Measurements from ENCODE around the gene FAT2.

Gene FAT2

GRCh38 chr5:151620461-151620840 is 29.3 kb upstream of the FAT2 start:
- Mint-ChIP-seq H3K9me3 (ENCODE audit: low read depth) (no peaks in the 10 kb centered on the region), H3K27ac (no peak overlapping the region), H3K4me3 (no peak overlapping the region), H3K27me3 (peaks cover 4% of the 10 kb centered on the region), H3K4me1 (ENCODE audit: low read depth) (peaks cover 6% of the 10 kb centered on the region), H3K36me3 (no peaks in the 10 kb centered on the region)

- peaks cover 4% of the 10 kb centered on the region for H3K27me3 Mint-ChIP-seq
- peaks cover 10% of the 10 kb centered on the region for H3K4me1 Mint-ChIP-seq (ENCODE audit: low read depth)
- H3K36me3 Mint-ChIP-seq: no peaks in the 10 kb centered on the region
- H3K27ac Mint-ChIP-seq: no peak overlapping the region
- H3K4me3 Mint-ChIP-seq: no peak overlapping the region
- H3K9me3 Mint-ChIP-seq (ENCODE audit: low read depth): no peaks in the 10 kb centered on the region
Measured at GRCh38 chr5:151619812-151620460, 28.8 kb upstream of the FAT2 start.

- H3K36me3 Mint-ChIP-seq: no peaks in the 10 kb centered on the region
- no peak overlapping the region for H3K4me3 Mint-ChIP-seq
- H3K27ac Mint-ChIP-seq: no peak overlapping the region
- H3K9me3 Mint-ChIP-seq (ENCODE audit: low read depth): no peaks in the 10 kb centered on the region
- peaks cover 2% of the 10 kb centered on the region for H3K27me3 Mint-ChIP-seq
- peaks cover 19% of the 10 kb centered on the region for H3K4me1 Mint-ChIP-seq (ENCODE audit: low read depth)
Measured at GRCh38 chr5:151618907-151619306, 27.8 kb upstream of the FAT2 start.

- Mint-ChIP-seq H3K27ac (no peak overlapping the region), H3K36me3 (no peaks in the 10 kb centered on the region), H3K4me1 (ENCODE audit: low read depth) (peaks cover 27% of the 10 kb centered on the region), H3K4me3 (no peak overlapping the region), H3K9me3 (ENCODE audit: low read depth) (no peaks in the 10 kb centered on the region), H3K27me3 (peaks cover 2% of the 10 kb centered on the region)
Measured at GRCh38 chr5:151617841-151618710, 26.9 kb upstream of the FAT2 start.

- Mint-ChIP-seq H3K36me3 (no peaks in the 10 kb centered on the region), H3K4me3 (no peak overlapping the region), H3K4me1 (ENCODE audit: low read depth) (peaks cover 31% of the 10 kb centered on the region), H3K27ac (no peak overlapping the region), H3K27me3 (peaks cover 2% of the 10 kb centered on the region), H3K9me3 (ENCODE audit: low read depth) (no peaks in the 10 kb centered on the region)
Measured at GRCh38 chr5:151617383-151617840, 26.3 kb upstream of the FAT2 start.

GRCh38 chr5:151615431-151615830 is 24.3 kb upstream of the FAT2 start:
- Mint-ChIP-seq H3K36me3 (no peaks in the 10 kb centered on the region), H3K9me3 (ENCODE audit: low read depth) (no peaks in the 10 kb centered on the region), H3K27me3 (no peaks in the 10 kb centered on the region), H3K4me3 (no peak overlapping the region), H3K4me1 (ENCODE audit: low read depth) (peaks cover 39% of the 10 kb centered on the region), H3K27ac (no peak overlapping the region)

- peaks cover 39% of the 10 kb centered on the region for H3K4me1 Mint-ChIP-seq (ENCODE audit: low read depth)
- H3K27ac Mint-ChIP-seq: no peak overlapping the region
- H3K27me3 Mint-ChIP-seq: no peaks in the 10 kb centered on the region
Measured at GRCh38 chr5:151614565-151614964, 23.4 kb upstream of the FAT2 start.

GRCh38 chr5:151612689-151613427 is 21.7 kb upstream of the FAT2 start:
- H3K4me1 Mint-ChIP-seq (ENCODE audit: low read depth): peaks cover 39% of the 10 kb centered on the region
- H3K4me3 Mint-ChIP-seq: peak overlapping the region; percentile 14
- H3K27me3 Mint-ChIP-seq: no peaks in the 10 kb centered on the region
- H3K9me3 Mint-ChIP-seq (ENCODE audit: low read depth): no peaks in the 10 kb centered on the region
- no peaks in the 10 kb centered on the region for H3K36me3 Mint-ChIP-seq
- H3K27ac Mint-ChIP-seq: peak overlapping the region; percentile 71

More at GRCh38 chr5:151614565-151614964, 23.4 kb upstream of the FAT2 start:
- no peak overlapping the region for H3K4me3 Mint-ChIP-seq
- H3K36me3 Mint-ChIP-seq: no peaks in the 10 kb centered on the region
- H3K9me3 Mint-ChIP-seq (ENCODE audit: low read depth): no peaks in the 10 kb centered on the region

- no peak overlapping the region for H3K4me3 Mint-ChIP-seq
- no peaks in the 10 kb centered on the region for H3K27me3 Mint-ChIP-seq
- H3K9me3 Mint-ChIP-seq (ENCODE audit: low read depth): no peaks in the 10 kb centered on the region
- H3K4me1 Mint-ChIP-seq (ENCODE audit: low read depth): peaks cover 39% of the 10 kb centered on the region
- H3K36me3 Mint-ChIP-seq: no peaks in the 10 kb centered on the region
- no peak overlapping the region for H3K27ac Mint-ChIP-seq
Measured at GRCh38 chr5:151611127-151611775, 20.1 kb upstream of the FAT2 start.

GRCh38 chr5:151608522-151608921 is 17.4 kb upstream of the FAT2 start:
- H3K27ac Mint-ChIP-seq: no peak overlapping the region
- H3K36me3 Mint-ChIP-seq: no peaks in the 10 kb centered on the region
- no peak overlapping the region for H3K4me3 Mint-ChIP-seq
- H3K9me3 Mint-ChIP-seq (ENCODE audit: low read depth): no peaks in the 10 kb centered on the region
- H3K4me1 Mint-ChIP-seq (ENCODE audit: low read depth): peaks cover 16% of the 10 kb centered on the region
- no peaks in the 10 kb centered on the region for H3K27me3 Mint-ChIP-seq

- H3K9me3 Mint-ChIP-seq (ENCODE audit: low read depth): no peaks in the 10 kb centered on the region
- no peak overlapping the region for H3K27ac Mint-ChIP-seq
- no peak overlapping the region for H3K4me3 Mint-ChIP-seq
- H3K4me1 Mint-ChIP-seq (ENCODE audit: low read depth): peaks cover 6% of the 10 kb centered on the region
- no peaks in the 10 kb centered on the region for H3K36me3 Mint-ChIP-seq
- no peaks in the 10 kb centered on the region for H3K27me3 Mint-ChIP-seq
Measured at GRCh38 chr5:151607304-151607703, 16.2 kb upstream of the FAT2 start.

- H3K4me3 Mint-ChIP-seq: no peak overlapping the region
- H3K27ac Mint-ChIP-seq: no peak overlapping the region
- no peaks in the 10 kb centered on the region for H3K27me3 Mint-ChIP-seq
- no peaks in the 10 kb centered on the region for H3K36me3 Mint-ChIP-seq
- H3K4me1 Mint-ChIP-seq (ENCODE audit: low read depth): no peaks in the 10 kb centered on the region
- H3K9me3 Mint-ChIP-seq (ENCODE audit: low read depth): no peaks in the 10 kb centered on the region
Measured at GRCh38 chr5:151605559-151605958, 14.4 kb upstream of the FAT2 start.

- Mint-ChIP-seq H3K4me3 (no peak overlapping the region), H3K27ac (no peak overlapping the region), H3K9me3 (ENCODE audit: low read depth) (no peaks in the 10 kb centered on the region), H3K4me1 (ENCODE audit: low read depth) (no peaks in the 10 kb centered on the region), H3K27me3 (no peaks in the 10 kb centered on the region), H3K36me3 (no peaks in the 10 kb centered on the region)
Measured at GRCh38 chr5:151602806-151603205, 11.7 kb upstream of the FAT2 start.

GRCh38 chr5:151601391-151601790 is 10.3 kb upstream of the FAT2 start:
- H3K4me3 Mint-ChIP-seq: no peak overlapping the region
- no peaks in the 10 kb centered on the region for H3K4me1 Mint-ChIP-seq (ENCODE audit: low read depth)
- H3K27ac Mint-ChIP-seq: no peak overlapping the region
- no peaks in the 10 kb centered on the region for H3K9me3 Mint-ChIP-seq (ENCODE audit: low read depth)
- H3K27me3 Mint-ChIP-seq: no peaks in the 10 kb centered on the region
- H3K36me3 Mint-ChIP-seq: no peaks in the 10 kb centered on the region
